ENCODE measurements around the gene SOX11.

SOX11 gene

DNA sequence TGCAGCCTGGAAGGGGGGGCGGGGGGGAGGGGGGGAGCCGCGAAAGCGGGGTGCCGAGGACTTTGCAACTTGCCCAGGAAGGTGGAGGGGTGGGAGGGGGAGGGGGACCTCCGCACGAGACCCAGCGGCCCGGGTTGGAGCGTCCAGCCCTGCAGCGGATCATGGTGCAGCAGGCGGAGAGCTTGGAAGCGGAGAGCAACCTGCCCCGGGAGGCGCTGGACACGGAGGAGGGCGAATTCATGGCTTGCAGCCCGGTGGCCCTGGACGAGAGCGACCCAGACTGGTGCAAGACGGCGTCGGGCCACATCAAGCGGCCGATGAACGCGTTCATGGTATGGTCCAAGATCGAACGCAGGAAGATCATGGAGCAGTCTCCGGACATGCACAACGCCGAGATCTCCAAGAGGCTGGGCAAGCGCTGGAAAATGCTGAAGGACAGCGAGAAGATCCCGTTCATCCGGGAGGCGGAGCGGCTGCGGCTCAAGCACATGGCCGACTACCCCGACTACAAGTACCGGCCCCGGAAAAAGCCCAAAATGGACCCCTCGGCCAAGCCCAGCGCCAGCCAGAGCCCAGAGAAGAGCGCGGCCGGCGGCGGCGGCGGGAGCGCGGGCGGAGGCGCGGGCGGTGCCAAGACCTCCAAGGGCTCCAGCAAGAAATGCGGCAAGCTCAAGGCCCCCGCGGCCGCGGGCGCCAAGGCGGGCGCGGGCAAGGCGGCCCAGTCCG is 540 bp downstream of the SOX11 start:
- no peak for DNase-seq

DNA sequence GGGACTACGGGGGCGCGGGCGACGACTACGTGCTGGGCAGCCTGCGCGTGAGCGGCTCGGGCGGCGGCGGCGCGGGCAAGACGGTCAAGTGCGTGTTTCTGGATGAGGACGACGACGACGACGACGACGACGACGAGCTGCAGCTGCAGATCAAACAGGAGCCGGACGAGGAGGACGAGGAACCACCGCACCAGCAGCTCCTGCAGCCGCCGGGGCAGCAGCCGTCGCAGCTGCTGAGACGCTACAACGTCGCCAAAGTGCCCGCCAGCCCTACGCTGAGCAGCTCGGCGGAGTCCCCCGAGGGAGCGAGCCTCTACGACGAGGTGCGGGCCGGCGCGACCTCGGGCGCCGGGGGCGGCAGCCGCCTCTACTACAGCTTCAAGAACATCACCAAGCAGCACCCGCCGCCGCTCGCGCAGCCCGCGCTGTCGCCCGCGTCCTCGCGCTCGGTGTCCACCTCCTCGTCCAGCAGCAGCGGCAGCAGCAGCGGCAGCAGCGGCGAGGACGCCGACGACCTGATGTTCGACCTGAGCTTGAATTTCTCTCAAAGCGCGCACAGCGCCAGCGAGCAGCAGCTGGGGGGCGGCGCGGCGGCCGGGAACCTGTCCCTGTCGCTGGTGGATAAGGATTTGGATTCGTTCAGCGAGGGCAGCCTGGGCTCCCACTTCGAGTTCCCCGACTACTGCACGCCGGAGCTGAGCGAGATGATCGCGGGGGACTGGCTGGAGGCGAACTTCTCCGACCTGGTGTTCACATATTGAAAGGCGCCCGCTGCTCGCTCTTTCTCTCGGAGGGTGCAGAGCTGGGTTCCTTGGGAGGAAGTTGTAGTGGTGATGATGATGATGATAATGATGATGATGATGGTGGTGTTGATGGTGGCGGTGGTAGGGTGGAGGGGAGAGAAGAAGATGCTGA is 1.4 kb downstream of the SOX11 start:
- no peak for DNase-seq

DNA sequence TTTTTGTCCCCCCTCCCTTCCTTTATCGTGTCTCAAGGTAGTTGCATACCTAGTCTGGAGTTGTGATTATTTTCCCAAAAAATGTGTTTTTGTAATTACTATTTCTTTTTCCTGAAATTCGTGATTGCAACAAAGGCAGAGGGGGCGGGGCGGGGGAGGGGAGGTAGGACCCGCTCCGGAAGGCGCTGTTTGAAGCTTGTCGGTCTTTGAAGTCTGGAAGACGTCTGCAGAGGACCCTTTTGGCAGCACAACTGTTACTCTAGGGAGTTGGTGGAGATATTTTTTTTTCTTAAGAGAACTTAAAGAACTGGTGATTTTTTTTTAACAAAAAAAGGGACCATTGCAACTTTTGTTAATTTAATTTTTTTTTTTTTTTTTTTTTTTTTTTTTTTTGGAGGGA is 2.1 kb downstream of the SOX11 start:
- DNase-seq = no peak

DNA sequence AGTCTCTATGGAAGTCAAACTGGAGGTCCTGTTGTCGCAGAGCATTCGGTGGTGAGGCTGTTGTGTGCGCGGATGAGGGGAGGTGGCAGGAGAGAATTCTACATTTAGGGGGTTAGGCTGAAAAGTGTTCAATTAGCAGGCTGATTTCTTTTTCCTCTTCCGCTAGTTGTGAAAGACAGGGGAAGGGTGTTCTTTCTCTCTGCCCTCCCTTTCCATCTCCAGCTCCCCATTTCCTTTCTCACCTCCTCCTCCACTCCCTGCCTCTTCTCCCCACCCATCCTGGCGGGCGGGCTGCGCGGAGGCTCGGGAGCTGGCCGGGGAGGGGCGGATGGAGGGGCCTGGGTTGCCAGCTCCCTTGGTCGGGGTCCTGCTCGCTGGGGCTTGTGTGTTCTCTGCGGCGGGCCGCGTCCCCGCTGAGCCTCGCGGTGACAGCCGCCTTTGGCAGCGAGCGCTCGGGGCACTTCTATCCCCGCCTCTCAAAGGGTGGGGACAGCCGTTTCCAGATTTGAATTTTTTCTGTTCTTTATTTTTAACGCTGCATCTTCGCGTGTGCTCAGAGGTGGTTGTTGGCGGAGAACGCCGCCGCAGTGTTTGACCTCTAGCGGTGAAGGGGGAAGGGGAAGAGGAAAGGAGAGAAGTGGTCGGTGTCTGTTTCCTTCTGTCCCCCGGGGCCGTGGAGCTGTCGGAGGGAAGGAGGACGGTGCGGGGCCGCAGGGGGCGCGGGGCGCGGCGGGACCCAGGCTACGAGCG is 3.6 kb downstream of the SOX11 start:
- no peak for DNase-seq

DNA sequence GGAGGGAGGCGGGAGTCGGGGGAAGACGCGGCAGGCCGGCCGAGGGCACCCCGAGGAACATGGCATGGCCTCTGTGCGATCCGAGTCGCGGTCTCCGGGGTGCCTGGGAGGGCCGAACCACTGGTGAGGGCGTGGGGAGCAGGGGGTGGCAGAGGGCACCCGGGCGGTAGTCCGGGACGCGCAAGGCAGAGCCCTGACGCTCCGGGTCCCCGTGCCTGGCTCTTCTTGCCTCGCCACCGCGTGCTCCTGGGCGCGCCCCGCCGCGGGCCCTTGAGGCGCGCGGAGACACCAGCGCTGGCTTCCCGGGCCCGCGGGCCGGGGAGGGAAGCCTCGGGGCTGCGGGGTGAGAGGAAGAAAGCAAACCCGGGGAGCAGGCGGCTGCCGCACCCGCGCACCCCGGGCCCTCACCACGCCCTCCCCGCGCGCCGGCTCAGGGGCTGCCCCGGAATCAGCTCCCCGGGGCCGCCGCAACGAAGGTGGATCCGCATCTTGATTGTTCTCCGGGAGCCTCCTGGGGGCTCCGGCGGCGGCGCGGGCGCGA is 4.3 kb downstream of the SOX11 start:
- DNase-seq = no peak

DNA sequence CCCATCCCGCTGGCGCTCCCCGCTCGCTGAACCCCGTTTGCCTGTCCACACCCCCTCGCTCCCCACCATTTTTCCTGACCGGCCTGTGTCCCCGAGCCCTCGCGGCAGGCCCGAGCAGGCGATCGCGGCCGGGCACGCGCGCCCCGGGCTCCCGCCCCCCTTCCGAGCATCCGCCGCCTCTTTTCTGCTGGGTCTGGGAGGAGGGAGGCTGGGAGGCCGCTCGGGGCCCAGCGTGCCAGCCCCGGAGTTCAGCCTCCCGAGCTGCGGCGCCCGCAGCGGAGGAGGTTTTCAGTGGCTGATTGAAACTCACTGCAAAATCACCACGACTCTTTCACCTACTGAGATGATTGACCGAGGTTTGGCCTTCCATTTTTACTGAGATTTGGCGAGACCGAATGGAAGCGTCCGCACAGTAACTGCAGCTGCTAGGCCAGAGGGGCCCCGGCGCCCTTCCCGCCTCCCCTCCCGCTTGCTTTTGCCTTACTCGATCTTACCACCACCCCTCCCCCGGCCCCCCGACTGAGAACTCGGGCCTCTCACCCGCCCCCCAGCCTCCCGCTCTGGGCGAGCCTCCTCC is 4.8 kb downstream of the SOX11 start:
- DNase-seq = no peak

DNA sequence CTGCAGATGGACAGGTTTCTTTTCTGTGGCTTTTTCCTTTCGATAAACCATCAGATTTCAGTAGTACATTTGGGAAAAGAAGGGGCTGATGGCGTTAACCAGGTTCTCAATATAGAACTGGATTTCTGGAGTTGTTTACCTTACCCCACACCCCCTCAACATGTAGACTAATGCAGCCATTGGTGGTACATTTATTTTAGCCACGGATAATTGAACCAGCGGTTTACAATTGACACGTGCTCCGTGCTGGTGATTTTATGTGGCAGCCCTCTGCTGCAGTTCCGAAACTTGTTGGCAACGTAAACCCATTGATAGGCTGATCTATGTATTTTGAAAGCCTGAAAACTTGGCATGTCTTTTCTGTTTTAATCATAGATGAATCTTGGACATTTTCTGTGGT is 5.4 kb downstream of the SOX11 start:
- DNase-seq = no peak

DNA sequence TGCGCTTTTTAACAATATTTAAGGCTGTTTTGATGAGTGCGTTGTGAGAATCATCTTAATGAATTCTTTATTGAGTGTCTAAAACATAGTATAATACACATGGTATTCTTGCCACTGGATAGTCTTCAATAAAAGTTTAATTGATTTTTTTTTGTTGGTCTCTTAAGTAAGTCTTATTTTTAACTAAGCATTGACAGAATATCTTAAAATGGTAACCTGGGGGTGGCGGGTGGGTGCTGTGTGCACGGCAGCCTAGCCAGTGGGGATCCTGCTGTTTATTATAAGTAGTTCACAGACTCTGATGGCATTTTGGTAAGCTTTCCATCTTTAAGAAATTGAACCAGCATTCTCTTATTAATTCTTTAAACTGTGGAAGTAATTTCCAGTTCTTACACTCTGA is 6.0 kb downstream of the SOX11 start:
- no peak for DNase-seq

DNA sequence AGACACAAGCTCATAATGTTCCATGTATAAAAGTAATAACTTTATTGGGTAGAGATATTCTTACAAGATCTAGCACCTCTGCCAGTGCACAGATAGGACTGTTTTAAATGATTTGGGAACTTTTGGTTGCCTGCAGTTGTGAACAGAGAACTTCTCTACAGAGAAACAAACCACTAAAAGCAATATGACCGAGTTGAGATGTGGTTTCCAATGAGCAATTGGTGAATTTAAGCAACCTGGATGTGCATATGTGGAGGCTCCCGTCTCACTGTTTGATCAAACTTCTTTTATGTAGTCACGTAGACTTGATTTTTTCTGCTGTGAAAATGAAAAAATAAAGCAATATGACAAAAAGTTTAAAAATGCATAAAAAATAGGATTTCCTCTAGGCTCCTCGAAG is 7.8 kb downstream of the SOX11 start:
- DNase-seq = no peak

DNA sequence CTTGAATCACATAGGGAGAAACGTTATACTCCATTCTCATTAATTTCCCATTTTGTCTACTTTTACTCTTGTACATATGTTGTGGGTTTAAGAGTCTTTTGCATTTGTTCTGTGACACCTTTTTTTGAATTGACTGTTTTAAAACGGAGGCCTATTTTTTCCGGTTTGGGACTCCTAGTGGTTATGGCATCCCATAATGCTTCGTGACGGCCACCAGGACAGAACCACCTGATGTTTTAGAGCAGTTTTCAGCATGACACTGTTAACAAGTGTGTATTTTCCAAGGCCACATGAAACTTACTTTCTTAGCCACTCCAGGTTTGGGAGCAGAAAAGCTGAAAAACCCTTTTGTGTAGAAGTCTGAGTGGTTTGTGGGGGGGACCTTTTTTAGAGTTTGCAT is 8.4 kb downstream of the SOX11 start:
- no peak for DNase-seq

DNA sequence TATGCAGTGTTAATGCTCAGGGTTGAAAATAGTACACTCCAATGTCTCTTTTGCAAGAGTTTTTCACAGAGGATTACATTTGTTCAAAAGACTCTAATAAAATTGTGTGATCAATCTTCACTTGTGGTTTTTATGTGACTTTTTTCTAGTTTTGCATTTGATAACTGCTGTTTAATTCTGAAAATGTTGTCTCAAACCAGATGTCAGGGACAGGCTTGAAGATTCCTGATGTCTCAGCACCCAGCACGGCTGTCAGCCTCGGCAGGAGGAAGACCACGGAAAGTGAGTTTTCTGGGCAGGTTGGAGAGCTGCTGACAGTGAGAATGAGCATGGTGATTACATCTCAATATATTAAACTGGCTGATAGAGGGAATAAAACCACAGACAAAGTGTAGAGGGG is 9.1 kb downstream of the SOX11 start:
- DNase-seq = no peak

DNA sequence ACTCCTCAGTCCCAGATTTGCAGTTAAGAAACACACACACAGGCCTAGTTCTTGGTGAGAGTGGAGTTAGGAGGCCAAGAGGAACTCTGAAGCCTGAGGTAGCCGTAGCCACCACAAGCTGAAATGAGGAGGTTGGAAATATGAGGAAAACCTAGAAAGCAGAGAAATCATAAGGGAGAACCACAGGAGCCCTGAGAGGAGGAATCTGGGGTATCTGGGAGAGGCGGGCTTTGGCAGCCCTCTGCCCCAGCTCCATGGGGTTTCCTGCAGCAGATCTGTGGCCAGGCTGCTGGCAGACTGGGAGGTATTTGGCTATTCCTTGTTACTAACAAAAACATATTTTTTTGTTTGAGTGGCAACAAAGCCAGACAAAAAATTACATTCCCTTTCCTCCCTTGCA is 11.0 kb downstream of the SOX11 start:
- no peak for DNase-seq

DNA sequence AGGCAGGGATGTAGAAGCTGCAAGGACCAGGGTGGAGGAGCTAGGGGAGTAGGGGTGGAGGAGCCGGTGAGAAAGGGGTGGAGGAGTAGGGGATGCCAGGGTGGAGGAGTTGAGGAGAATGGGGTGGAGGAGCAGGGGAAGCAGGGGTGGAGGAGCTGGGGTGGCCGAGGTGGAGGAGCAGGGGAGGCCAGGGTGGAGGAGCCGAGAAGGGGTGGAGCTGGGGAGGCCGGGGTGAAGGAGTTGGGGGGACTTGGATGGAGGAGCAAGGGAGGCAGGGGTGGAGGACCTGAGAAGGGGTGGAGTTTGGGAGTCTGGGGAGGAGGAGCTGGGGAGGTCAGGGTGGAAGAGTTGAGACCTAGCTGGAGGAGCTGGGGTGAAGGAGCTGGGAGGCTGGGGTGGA is 13.3 kb downstream of the SOX11 start:
- DNase-seq = no peak

DNA sequence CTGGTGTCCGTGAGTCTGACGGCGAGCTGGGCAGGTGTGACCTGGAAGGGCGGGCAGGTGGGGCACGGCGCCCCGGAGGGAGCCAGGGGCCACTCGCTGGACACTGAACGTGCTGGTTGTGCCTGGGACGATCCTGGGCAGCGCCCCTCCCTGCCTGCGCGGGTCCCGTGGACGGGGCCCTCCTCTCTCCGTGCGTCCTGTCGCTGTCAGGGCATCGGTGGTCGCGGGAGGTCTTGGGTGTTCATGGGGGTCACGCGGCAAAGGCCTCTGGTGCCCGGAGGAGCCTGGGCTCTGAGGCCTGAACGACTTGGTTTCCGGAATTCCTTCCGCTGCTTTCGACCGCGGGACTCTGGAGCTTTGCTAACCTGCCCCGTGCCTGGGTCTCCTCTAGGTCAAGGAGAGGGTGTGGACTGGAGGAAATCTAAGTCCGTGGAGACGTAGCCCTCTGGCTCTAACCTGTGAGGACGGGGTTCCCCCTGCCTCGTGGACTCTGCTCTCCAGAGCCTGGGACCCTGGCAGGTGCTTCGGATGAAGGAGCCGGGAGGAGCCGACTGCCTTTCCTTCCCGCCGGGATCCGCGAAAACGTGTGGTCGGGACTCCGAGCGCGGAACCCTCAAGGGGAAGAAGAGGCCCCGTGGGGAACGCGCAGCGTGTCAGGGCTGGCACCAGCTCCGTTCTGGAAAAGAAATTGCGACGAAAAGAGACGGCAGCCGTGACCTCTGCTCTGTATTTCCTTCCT is 14.7 kb downstream of the SOX11 start:
- no peak for DNase-seq

DNA sequence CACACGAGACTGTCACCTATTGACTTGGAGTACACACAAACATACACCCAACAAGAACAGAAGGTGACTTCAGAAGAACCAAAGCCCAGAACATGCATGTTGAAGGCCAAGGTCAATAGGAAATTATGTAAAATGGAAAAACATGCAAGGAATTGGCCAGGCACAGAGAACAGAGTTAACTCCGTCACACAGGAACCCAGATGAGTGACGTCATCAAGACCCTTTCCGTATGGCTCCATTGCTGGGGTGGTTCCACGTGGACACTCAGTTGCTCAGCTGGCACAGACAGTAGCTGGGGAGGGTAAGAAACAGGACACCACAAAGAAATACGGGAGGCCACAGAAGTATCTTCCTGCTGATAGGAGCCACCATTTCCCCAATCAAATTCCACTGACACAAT is 18.4 kb downstream of the SOX11 start:
- DNase-seq = no peak

DNA sequence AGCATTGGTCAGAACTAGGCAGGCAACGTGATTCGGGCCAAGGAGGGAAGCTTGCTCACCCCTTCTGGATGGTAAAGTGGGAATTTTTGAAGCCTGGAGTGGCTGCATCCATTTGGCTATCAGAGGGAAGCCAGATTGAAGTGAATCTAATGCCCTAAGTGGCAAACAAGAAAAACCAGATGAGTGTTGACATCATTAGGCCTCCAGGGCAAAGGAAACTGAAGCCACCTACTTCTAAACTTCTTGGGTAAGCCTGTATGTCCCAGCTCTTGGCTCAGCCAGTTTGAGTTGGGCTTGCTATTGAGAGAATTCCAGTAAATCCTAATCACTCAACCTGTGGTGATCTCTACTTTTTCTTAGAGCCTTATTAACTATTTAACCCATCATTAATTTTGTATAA is 20.9 kb downstream of the SOX11 start:
- no peak for DNase-seq

DNA sequence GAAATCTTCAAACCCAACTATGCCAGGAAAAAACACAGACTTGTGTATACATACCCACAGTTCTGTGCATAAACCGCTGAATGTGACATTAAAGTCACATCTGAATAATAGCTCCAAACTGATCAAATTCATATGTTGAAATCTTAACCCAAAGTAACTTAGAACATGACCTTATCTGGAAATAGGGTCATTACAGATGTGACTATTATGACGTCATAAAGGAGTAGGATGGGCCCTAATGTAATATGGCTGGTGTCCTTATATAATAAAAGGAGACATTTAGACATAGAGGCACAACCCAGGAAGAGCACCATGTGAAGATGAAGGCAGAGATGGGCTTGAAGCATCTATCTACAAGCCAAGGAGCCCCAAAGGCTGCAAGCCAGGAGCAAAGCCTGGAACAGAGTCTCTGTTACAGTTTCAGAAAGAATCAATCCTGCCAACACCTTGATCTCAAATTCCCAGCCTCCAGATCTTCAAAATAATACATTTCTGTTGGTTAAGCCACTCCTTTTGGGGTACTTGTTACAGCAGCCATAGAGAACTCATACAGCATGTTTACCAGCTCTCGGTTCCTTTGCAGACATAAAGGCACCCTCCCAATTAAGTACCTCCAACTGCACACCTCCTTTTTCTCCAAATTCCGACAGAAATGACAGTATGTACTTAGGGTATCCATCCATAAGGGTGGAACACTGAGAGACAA is 27.6 kb downstream of the SOX11 start:
- DNase-seq = no peak

DNA sequence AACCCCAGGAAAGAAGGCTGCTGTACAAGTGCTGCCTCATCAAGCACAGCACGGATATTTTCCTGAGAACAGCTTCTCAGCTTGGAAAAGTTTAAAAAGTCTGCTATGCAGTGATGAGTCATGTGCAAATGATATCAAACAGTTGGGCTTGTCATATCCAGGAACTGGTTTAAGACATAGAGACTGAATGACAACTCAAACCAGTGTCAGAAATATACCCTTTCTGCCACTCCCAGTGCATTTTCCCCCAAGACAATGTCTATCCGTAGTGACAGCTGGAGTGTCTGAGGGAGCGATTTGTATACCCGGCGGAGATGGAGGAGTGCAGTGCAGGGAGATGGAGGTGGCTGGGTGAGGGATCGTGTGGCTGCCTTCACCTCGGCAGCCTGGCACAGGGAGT is 28.2 kb downstream of the SOX11 start:
- no peak for DNase-seq

DNA sequence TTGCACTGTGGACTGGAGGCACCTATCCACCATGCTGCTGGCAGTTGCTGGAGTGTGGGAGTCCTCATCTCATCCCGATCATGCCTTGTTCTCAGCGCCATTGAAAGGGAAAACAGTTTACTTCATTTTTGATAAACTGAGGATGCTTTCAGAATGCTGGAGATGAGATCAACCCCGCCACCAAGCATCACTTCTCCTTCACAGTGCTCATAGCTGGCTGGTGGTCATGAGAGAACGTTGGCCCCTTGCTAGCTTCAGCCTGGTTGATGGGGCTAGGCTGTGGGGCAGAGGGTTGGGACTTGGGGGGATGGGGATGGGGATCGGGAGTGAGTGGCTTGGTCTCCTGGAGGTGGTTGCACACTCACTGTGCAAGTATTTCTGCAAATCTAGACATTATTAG is 30.1 kb downstream of the SOX11 start:
- DNase-seq = no peak

DNA sequence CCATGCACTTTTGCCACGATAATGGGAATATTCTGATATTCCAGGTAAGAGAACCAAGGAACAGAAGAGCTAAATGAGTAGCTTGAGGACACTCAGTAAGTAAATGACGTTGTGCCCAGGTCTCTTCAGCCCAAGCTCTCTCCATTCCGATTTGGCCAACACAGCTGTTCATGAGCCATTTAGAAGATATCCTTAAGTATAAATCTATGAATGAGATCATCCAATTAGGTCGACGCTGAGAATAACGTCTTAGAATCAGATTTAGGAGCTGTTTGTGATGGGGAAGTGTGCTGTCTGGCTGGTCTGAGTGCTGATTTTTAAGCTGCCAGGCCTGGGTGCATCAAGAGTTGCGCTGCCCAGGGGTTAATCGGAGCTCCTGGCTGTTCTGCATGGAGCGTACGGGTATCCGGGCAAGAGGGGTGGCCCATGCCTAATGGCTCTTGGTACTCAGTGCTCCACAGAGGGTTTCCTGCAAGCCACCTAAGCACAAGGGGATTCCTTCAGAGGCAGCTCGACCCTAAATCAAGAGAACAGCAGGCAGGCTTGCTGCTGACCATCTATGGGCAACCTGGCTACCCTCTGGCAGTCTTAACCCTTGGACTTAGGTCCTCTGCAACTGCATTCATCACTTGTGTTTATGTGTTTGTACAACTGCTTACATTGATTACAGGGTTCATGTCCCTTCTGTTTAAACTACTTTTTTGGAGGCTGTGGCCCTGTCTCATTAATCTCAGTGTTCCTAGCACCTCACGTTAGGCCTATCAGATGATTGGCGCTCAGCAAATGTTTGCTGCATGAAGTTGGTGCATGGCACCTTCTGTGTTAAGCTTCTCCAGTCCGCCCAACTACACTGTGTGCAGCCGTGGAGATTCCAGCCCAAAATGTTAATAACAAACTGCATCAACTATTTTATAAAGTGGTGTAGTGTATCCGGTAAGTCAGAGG is 31.9 kb downstream of the SOX11 start:
- DNase-seq = no peak

DNA sequence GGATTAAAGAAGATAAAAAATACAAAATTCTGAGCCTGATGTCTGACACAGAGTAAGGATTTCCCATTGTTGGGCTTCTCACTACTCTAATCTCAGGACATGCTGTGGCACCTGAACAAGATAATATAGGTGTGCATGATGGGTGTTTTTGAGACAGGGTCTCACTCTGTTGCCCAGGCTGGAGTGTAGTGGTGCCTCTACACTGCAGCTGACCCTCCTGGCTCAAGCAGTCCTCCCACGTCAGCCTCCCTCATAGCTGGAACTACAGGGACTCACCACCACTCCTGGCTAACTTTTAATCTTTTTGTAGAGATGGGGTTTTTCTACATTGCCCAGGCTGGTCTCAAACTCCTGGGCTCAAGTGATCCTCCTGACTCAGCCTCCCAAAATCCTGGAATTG is 32.9 kb downstream of the SOX11 start:
- no peak for DNase-seq

All from activated CD4-positive, alpha-beta T cell treated with anti-CD3 and anti-CD28 coated beads, Interleukin-10, Interleukin-2, amounts not matched to agents 100 ng/mL and 50 ng/mL, durations not matched to agents 16 hours and 8 hours (primary cell).